HT-29 (cell line): Measurements from ENCODE around the gene MEGF6. TPM values are rescaled to one million over a fixed set of nuclear protein-coding genes. Genes with fewer than 3 reads are reported as not detected.

ENCODE experiments used
- DNase-seq: peaks from one replicate; pipeline ENCODE4 v3.0.0-alpha.2; 2015; ENCODE audit warnings: low spot score
- total RNA-seq: library from RNA; depleted of rRNA; stranded (reverse); fragments of >200 nt; shearing (Covaris generic); gene quantifications from 2 replicates; pipeline ENCODE4 v1.2.3, GENCODE V29; 2014; rRNA removed

MEGF6 gene
- total RNA-seq: 12.7 and 16.5 TPM in 2 replicates

DNA sequence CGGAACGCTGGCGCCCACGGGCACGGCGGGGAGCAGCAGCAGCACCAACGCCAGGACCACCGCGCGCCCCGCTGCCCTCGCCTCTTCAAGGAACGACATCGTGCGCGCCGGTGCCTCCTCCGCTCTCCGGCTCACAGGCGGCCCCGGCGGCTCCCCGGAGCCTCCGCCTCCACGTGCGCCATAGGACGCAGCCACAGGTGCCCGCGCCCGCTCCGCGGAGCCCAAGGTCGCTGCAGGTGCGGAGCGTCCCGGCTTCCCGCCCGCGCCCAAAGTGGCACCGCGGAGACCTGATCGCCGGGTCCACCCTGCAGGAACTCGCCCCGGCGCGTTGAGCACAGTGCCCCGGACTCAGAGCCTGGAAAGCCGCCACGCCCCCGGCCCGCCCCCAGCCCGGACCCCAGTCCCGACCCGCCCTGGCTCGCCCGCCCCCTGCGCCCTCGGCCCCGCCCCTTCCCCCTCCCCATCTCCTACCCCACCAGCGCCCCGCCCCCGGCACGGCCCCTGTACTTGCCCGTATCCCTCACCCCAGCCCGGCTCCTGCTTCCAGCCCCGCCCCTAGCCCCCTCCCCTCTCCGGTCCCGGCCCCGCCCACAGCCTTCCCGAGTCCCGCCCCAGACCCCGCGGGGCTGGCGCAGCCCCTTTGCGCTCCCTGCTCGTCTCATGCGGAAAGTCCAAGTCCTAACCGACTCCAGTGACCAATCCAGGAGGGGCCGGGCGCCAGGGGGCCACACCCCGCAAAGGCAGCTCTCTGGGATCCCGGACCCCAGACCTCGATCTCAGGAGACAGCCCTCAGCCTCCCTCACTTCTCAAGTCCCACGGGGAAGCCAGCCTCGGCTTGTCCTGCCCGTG, at the start of gene MEGF6:
Gene MEGF6 (minus strand): TSS at position 339 of the 850 bp plus-strand sequence. CDS start 240 bp downstream, at position 99.
- DNase-seq: peak; percentile 49

- DNase-seq: no peak
These were observed 49.4 kb upstream of the MEGF6 start for GRCh38 chr1:3660704-3661103.

- DNase-seq: no peak
These were observed 47.8 kb upstream of the MEGF6 start for GRCh38 chr1:3659093-3659492.

GRCh38 chr1:3658231-3658615, 46.9 kb upstream of the MEGF6 start:
- DNase-seq: no peak

GRCh38 chr1:3657578-3658230, 46.4 kb upstream of the MEGF6 start:
- no peak for DNase-seq

- no peak for DNase-seq
These were observed 45.8 kb upstream of the MEGF6 start for GRCh38 chr1:3657096-3657475.

GRCh38 chr1:3656450-3657095, 45.3 kb upstream of the MEGF6 start:
- no peak for DNase-seq

DNA sequence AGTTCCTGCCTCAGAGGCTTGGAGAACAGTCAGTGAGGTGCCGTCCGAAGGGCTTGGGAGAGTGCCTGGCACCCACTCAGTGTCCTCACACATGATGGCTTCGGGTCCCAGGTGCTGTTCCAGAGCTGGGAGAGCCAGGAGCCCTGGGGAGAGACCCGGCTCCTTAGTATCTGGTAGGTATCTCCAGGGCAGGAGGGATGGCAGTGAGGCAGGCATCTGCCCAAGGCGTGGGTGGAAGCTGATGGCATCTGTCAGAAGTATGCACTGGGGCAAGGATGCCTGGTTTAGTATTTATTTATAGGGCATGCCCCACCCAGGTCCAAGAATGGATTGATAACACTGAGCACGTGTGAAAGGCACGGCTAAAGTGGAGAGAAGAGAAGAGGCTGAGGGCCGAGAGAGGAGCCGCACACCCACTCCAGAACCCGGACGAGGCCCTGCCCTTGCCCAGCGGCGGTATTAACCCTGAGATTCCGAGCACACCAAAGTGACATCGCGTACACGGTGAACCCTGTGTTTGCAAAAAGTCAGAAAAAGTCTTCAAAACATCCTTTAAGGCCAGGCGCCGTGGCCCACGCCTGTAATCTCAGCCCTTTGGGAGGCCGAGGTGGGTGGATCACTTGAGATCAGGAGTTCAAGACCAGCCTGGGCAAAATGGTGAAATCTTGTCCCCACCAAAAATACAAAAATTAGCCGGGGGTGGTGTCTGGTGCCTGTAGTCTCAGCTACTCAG, 43.4 kb upstream of the MEGF6 start:
- DNase-seq: no peak

GRCh38 chr1:3653286-3653618, 41.9 kb upstream of the MEGF6 start:
- no peak for DNase-seq

- peak; percentile 38 for DNase-seq
These were observed 41.4 kb upstream of the MEGF6 start for GRCh38 chr1:3652548-3653285.

GRCh38 chr1:3651930-3652547, 40.7 kb upstream of the MEGF6 start, which contains the start of gene TP73:
TSS of gene TP73 (plus strand) at chr1:3652516. CDS start at chr1:3682366, 29,850 bp downstream.
- peak; percentile 45 for DNase-seq

- DNase-seq: no peak
These were observed 40.0 kb upstream of the MEGF6 start for GRCh38 chr1:3651026-3651929.

GRCh38 chr1:3650248-3651025, 39.1 kb upstream of the MEGF6 start:
- no peak for DNase-seq

DNA sequence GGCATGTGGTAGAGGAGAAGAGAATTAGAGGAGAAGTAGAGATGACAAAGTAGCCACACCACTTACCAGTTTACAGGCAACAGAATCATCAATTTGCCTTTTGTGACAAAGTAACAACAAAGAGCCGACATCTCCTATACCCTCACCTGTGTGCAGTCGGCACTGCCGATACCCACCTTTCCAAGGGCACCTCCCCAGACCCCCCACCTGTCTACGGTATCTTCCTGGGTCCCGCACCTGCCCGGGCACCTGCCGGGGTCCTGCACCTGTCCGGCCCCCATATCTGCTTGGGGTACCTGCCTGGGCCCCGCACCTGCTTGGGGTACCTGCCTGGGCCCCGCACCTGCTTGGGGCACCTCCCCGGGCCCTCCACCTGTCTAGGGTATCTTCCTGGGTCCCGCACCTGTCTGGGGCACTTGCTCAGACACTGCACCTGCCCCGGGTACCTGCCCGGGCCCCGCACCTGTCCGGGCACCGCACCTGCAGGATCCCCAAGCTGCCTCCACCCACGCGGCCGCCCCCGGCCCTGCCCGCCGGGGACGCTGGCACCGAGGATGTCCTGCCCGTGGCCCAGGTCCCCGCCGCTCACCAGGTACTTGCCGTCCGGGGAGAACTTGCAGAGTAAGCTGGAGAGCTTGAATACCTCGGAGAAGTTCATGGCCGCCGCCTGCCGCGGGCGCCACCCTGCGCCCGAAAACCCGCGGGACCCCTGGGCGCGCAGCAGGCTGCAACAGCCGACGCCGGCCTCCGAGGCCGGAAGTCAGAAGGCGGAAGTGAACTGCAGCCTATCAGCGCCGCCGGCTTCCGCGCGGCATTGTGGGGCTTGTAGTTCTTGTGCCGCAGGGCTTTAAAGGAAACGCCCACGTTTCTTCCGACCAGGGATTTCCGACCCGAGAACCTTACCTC, 38.3 kb upstream of the MEGF6 start, which contains the start of gene WRAP73:
Gene WRAP73 (minus strand): TSS at position 762 of the 906 bp plus-strand sequence. CDS start 104 bp downstream, at position 658.
- peak; percentile 94 for DNase-seq

- DNase-seq: no peak
These were observed 35.3 kb upstream of the MEGF6 start for GRCh38 chr1:3646596-3646995.

- no peak for DNase-seq
These were observed 34.5 kb upstream of the MEGF6 start for GRCh38 chr1:3645666-3646355.

DNA sequence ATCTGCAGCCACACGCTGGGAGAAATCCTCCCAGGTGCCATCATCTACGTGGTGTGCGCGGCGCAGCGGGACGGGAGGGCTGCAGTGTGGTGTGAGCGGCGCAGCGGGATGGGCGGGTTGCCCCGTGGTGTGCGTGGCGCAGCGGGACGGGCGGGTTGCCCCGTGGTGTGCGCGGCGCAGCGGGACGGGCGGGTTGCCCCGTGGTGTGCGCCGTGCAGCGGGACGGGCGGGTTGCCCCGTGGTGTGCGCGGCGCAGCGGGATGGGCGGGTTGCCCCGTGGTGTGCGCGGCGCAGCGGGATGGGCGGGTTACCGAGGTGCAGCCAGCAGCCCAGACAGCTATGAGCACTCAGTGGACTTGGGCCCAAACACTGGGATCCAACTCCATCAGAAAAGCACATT, 33.9 kb upstream of the MEGF6 start:
- no peak for DNase-seq
